Activated CD8-positive, alpha-beta memory T cell treated with anti-CD3 and anti-CD28 coated beads, Interleukin-2, amount 50 U/mL, for 48 hours (primary cell): ENCODE results near the gene RAD9B.
"Not testable (repeated sequence)": the region's sequence is repeated elsewhere in the genome, so short reads cannot be mapped to it uniquely, and the experiment has no call there.

ENCODE experiments used
- DNase-seq: peaks from one replicate; pipeline ENCODE4 v3.0.0-alpha.2; 2020

The RAD9B gene

GRCh38 chr12:110528277-110528839, 26.2 kb downstream of the RAD9B start:
- no peak for DNase-seq

DNA sequence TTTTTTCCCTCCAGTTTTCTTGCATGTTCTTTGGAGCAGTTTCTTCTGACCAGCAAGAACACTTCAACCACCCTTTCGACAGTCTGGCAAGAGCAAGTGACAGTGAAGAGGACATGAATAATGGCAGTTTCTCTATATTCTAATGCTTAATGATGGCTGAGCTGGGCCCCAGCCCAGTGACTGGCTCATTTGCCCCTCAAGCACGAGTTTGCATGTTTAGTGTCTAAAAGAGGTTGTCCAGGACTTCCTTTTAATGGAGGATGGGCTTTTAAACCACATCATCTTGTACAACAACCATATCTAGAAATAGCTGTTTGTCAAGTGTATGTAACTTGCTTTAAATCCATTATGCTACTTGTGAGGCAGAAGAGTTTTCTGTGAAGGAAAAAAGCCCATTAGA, 28.4 kb downstream of the RAD9B start:
- no peak for DNase-seq

DNA sequence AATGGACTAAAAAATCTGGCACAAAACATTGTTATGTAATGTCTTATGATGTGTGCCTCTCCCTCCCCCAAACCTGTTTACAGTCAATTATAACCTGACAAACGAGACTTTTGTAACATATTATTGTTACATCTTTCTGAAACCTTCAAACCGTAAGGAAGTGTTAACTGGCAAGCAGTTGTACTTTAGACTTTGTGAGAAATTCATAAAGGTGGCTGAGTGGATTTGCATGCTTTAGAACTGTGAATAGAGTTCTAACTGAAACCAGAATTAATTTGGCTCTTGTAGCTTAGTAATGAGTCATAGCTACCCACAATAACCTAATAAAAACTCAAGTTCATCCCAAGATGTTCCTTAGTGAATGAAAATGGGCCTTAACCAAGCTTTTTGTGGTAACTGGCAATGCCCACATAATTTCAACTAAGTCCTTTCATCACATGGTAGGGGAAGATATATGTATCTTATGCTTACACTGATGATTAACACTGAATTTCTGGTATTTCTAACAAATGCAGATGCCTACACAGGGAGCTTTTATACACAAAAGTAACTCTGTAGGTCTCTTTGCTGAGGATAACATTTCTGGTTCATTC, 29.7 kb downstream of the RAD9B start:
- no peak for DNase-seq

- DNase-seq: no peak
Measured at GRCh38 chr12:110532644-110533043, 30.5 kb downstream of the RAD9B start.

DNA sequence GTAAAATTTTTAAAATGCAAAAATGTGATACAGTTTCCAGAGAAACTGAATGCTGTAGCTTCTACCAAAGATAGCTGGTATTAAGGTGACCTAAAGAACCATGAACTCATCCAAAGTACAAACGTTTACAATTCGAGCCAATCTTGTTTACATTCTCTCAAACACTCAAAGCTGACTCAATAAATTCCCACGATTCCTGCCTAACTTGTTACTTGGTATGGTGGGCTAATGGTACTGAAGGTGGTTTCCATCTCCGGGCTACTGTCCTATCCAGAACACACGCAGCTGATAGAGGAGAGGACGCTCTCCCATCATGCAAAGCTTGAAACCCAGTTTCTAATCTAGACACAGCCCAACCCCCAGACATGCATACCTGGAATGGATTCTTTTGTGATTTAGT, 31.5 kb downstream of the RAD9B start:
- DNase-seq: no peak

- no peak for DNase-seq
Measured at GRCh38 chr12:110534811-110535210, 32.7 kb downstream of the RAD9B start.

DNA sequence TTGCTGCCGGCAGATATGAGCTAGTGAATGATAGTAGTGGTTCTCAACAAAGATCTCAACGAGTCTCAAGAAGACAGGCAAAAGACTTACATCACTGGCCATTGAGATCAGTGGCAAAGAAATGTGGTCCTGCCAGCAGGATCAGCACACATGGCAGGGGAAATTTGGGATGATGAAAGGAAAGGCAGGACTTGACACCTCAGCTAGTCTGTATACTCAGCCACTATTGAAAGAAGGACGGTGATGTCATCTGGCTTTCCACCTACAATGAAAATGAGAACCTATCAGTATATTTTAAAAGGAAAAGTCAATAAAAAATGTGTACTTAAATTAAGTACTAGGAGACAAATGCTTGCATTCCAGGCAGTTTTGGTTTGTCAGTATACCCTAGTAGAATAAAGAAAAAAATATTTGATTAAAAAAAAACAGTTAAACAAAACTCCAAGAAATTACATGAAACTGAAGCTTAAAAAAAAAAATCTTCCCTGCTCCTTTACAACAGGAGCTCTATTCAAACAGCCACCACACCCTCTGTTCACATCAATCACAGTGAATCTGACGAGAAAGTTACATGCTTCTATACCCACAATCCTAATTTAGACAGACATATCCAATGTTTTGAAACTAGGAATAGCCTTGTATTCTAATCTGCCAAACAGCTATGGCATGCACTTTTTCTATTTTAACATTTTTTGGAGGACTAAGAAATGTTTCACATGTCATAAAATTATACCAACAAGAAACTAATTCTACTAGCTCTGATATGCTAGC, 34.9 kb downstream of the RAD9B start:
- no peak for DNase-seq

DNA sequence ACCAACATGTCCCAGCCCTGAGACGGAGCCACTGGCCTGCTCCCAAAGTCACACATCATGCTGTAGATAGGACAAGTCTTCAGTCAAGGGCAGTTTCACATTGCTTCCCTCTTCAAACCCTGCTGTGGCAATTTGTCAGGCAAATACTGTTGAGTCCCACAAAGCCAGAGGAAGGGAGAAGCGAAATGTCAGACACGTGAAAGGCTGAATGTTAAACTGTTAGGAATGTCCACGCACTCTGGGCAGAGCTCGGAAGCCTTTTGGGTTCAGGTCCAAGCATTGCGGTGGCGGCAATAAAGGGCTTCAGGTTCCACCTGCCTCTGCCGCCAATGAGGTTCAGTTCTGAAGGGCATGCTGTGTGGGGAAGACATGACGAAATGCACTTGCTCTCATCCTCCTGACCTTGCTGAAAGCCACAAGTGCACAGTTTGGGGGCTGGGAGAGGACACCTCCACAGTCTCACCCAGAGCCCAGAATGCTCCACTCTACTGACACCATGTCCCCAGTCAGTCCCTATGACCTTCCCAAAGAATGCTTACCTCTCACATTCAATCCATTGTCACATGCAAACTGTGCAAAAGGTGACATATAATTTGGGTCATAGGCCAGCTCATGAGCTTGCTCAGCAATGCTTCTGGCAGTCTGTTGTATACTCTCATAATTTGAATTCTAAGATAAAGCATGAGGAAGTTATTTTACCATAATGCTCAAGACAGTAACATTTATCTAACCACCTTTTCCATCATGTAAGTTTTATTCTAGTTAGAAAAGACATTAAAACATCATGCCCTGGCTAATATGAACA, 35.7 kb downstream of the RAD9B start:
- no peak for DNase-seq

DNA sequence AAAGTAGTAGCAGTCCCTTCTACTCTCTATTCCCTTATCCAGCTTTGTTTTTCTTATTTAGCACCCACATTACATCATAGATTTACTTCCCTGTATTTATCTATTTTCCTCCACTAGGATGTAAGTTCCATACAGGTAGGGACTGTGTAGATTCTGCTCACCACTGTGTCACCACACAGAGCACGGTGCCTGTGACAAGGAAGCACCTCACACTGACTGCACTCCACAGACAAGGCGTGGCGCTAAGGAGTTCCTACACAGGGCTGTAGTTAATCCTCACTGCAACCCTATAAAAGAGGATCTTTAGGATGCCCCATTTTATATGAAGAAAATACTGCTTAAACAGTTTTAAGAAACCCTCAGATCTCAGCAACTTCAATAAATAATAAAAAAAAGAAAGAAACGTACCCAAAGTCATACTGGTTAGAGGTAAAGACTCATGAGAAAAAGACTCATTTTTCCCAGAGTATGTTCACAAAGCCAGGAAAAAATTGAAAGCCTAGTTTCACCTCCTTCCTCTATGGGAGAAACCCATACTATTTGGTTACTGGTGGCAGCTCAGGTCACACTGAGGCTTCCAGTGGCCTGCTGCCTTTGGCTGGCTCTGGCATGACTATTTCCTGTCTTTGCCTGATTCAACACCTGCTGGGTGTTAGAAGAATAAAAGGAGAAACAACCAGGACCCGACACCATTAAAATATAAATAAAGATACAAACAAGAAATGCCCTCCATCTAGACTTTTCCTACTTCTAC, 36.9 kb downstream of the RAD9B start:
- no peak for DNase-seq

GRCh38 chr12:110540048-110540447, 37.9 kb downstream of the RAD9B start:
- DNase-seq: no peak

GRCh38 chr12:110543252-110543959, 41.3 kb downstream of the RAD9B start:
- no peak for DNase-seq

DNA sequence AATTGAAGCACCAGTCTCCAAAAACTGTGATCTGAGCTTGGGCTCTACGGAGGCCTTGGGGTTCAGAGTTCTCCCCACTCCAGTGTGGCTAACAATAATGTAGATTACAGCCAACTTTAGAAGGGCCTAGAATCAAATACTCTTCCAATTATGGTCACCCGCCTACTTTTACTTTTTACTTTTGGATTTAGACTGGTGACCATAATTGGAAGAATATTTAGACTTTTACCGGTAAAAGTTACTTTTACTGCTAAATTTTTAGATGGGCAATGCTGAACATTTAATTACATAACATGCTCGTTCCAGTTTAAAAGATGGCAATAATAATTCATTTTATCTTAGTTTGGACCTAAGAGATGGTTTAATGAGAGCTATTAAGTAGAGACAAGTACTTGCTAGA, 41.8 kb downstream of the RAD9B start:
- DNase-seq: no peak

DNA sequence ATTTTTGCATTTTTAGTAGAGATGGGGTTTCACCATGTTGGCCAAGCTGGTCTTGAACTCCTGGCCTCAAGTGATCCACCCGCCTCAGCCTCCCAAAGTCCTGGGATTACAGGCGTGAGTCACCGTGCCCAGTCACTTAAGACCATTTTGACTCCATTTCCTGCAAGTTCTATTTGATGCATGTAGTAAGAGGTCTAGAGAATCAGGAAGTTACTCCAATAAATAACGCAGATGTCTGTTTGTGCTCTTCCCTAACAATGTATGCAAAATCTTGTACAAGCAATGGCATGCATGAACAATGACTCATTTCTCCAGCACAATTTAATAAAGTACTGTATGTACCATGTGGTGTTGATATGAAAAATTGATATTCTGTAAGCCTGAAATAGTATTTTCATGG, 43.1 kb downstream of the RAD9B start:
- not testable (repeated sequence) for DNase-seq

DNA sequence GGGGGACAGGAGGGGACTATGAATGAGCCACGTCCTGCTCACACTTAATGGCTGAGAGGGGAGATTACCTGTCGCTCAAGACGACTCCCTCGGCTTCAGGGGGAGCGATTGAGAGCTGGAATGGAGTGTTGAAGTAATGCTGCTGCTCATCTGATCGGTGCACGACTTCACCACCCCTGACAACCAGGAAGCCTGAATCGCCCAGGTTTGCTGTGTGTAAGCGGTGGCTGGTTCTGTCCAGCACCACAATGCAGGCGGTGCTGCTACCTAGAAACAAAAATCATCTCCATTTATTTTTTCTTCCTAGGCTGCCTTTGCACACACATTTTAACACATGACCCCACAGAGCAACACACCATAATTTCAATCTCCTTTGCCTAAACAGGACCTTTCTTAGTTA, 43.7 kb downstream of the RAD9B start:
- DNase-seq: no peak

DNA sequence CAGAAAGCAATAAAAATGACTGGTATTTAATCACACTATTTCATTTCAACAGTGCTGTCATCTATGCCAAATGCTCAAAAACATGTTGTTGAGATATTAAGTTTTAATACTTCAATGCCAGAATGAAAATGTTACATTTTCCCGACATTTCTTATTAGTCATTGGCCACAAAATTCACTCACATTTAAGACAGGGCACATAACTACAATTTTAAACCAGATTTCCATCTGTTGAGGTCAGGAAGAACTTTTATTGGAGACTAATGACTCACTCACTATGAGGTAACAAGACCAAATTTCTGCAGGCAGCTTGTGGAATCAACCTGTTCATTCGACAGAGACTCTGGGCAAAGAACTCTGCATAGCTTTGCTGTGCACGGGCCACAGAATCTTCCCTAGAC, 44.2 kb downstream of the RAD9B start:
- no peak for DNase-seq

GRCh38 chr12:110547090-110547489, 45.0 kb downstream of the RAD9B start:
- DNase-seq: no peak

- no peak for DNase-seq
Measured at GRCh38 chr12:110548678-110549077, 46.5 kb downstream of the RAD9B start.

GRCh38 chr12:110549716-110550115, 47.6 kb downstream of the RAD9B start:
- no peak for DNase-seq

GRCh38 chr12:110550981-110551380, 48.9 kb downstream of the RAD9B start:
- DNase-seq: no peak
